DLD1 (cell line): ENCODE results near the gene ELMOD2.

Source experiments
- in situ Hi-C: cut with HindIII; loops from 2 replicates; pipeline ENCODE4 v1.10.0; 2017; ENCODE audit warnings: low sequenced_read_pairs

ELMOD2 gene

GRCh38 chr4:140579278-140579677 lies 55.3 kb downstream of the ELMOD2 start:
- in situ Hi-C loops, result no loop called here

GRCh38 chr4:140581078-140581477 lies 57.1 kb downstream of the ELMOD2 start:
- in situ Hi-C loops, result no loop called here

GRCh38 chr4:140584439-140584838 lies 60.5 kb downstream of the ELMOD2 start:
- in situ Hi-C loops, result no loop called here

- in situ Hi-C loops, result no loop called here
Measured at GRCh38 chr4:140595065-140595464, 71.1 kb downstream of the ELMOD2 start.

- in situ Hi-C loops, result no loop called here
Measured at GRCh38 chr4:140600408-140600807, 76.4 kb downstream of the ELMOD2 start.

- in situ Hi-C loops, result no loop called here
Measured at GRCh38 chr4:140602714-140603113, 78.7 kb downstream of the ELMOD2 start.

GRCh38 chr4:140603286-140603685 lies 79.3 kb downstream of the ELMOD2 start:
- in situ Hi-C loops, result no loop called here
